Upper lobe of left lung (tissue), 6 donors: ENCODE results near the gene TATDN2. TPM values are rescaled to one million over a fixed set of nuclear protein-coding genes. Genes with fewer than 3 reads are reported as not detected.

Source experiments
- ATAC-seq, 2 donors: fragments of 200-7000 bp; cut with Tn5 transposase; one replicate each; pipeline ENCODE4 v1.9.1; 2022; ENCODE audit warnings: mild to moderate bottlenecking in 2 of 2, moderate library complexity in 2 of 2; ENCODE audit not compliant: low FRiP score in 2 of 2
- DNase-seq, 2 donors: peaks; one replicate each; pipeline ENCODE4 v3.0.0-alpha.2; 2019 to 2020
- H3K27ac ChIP-seq, 4 donors: fragments of 200-600 bp; sonication (generic); one replicate each; pipeline ENCODE4 v1.5.1; 2016 to 2019
- H3K27me3 ChIP-seq, 4 donors: fragments of 200-600 bp; sonication (generic); one replicate each; pipeline ENCODE4 v1.5.1; 2017 to 2019
- H3K36me3 ChIP-seq, 4 donors: fragments of 200-600 bp; sonication (generic); one replicate each; pipeline ENCODE4 v1.5.1; 2016 to 2019
- H3K4me1 ChIP-seq, 4 donors: fragments of 200-600 bp; sonication (generic); one replicate each; pipeline ENCODE4 v1.5.1; 2018 to 2019
- H3K4me3 ChIP-seq, 4 donors: fragments of 200-600 bp; sonication (generic); one replicate each; pipeline ENCODE4 v1.5.1; 2017 to 2019; ENCODE audit warnings: mild to moderate bottlenecking in 2 of 4, moderate library complexity in 1 of 4
- H3K9me3 ChIP-seq, 4 donors: fragments of 200-600 bp; sonication (generic); one replicate each; pipeline ENCODE4 v1.5.1; 2018 to 2019
- EP300 ChIP-seq, 4 donors: sonication (generic); formaldehyde crosslinking; IDR thresholded peaks; one replicate each; pipeline ENCODE4 v1.5.1; 2017; ENCODE audit warnings: antibody characterized with exemption in 4 of 4, control low read depth in 2 of 4
- POLR2A ChIP-seq, 4 donors: fragments of 450-650 bp; IDR thresholded peaks; one replicate each; pipeline ENCODE4 v1.5.1; 2016 to 2017; ENCODE audit warnings: antibody characterized with exemption in 4 of 4, mild to moderate bottlenecking in 2 of 4
- POLR2AphosphoS5 ChIP-seq, 2 donors: sonication (generic); formaldehyde crosslinking; IDR thresholded peaks; one replicate each; pipeline ENCODE4 v1.5.1; 2017; ENCODE audit warnings: antibody characterized with exemption in 2 of 2
- WGBS, 2 donors: methylation state at CpG; one replicate each; pipeline ENCODE4 v1.1.5; 2017 to 2018; 5-methylcytosine and 5-hydroxymethylcytosine counted together
- total RNA-seq, 6 donors: library from RNA; depleted of rRNA in 4 of 6; stranded (reverse); fragments of >200 nt in 4 of 6; gene quantifications; one replicate each; pipeline versions ENCODE4 v1.1.0 to v1.2.1, GENCODE V29; 2016 to 2021
- TF ChIP-seq, protein P1 (sequence below), 6 experiments: fragments of 450-650 bp in 4 of 6; fragments of 200-600 bp in 2 of 6; sonication (generic) in 2 of 6; IDR thresholded peaks; one replicate each; pipeline ENCODE4 v1.5.1; 2016 to 2019; ENCODE audit warnings: antibody characterized with exemption in 6 of 6
- donor health status: DM: no; HTN: no; CAD: no; lungs with moderate emphysema.
- donor health status: DM: no; HTN: yes; CAD: no; lungs with severe emphysema.

TATDN2 gene
- total RNA-seq, 6 donors from 2014 or later, result 20.3 to 34.6 (median 26.0) TPM

DNA sequence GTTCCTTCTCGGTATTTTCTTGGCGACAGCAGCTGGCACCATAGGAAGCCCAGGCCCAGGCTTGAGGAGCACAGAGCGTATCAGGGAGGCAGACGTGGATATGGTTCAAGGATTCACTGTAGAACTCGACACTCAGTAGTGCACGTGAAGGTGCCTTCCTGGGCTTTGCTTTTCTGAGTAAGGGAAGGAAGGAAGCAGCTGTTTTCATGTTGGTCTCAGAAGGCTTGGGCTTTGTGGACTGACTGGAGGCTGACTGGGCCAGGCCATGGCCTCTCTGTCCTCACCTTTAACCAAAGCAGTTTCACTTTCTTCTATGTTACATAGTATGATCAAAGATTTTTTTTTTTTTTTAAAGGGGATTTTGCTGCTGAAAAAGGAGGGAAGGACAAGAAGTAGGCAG is 51.4 kb downstream of the TATDN2 start:
- no peak overlapping the region for H3K27ac ChIP-seq
- 66 to 75% methylated on average over 6 of the region's 6 CpGs for WGBS, 2 donors
- no peak for ATAC-seq
- no peaks in the 10 kb centered on the region for H3K4me1 ChIP-seq
- DNase-seq, result no peak
- no peak for TF ChIP-seq POLR2AphosphoS5 (IDR thresholded peaks at IDR 0.05)
- no peak for TF ChIP-seq POLR2A (IDR thresholded peaks at IDR 0.05)
- TF ChIP-seq, protein P1, sequence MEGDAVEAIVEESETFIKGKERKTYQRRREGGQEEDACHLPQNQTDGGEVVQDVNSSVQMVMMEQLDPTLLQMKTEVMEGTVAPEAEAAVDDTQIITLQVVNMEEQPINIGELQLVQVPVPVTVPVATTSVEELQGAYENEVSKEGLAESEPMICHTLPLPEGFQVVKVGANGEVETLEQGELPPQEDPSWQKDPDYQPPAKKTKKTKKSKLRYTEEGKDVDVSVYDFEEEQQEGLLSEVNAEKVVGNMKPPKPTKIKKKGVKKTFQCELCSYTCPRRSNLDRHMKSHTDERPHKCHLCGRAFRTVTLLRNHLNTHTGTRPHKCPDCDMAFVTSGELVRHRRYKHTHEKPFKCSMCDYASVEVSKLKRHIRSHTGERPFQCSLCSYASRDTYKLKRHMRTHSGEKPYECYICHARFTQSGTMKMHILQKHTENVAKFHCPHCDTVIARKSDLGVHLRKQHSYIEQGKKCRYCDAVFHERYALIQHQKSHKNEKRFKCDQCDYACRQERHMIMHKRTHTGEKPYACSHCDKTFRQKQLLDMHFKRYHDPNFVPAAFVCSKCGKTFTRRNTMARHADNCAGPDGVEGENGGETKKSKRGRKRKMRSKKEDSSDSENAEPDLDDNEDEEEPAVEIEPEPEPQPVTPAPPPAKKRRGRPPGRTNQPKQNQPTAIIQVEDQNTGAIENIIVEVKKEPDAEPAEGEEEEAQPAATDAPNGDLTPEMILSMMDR (IDR thresholded peaks at IDR 0.05), result no peak
- no peak for TF ChIP-seq EP300 (IDR thresholded peaks at IDR 0.05)
- no peak overlapping the region for H3K4me3 ChIP-seq
- H3K27me3 ChIP-seq, result no peaks in the 10 kb centered on the region
- peaks cover 27 to 73% (median 59%) of the 10 kb centered on the region in 4 donors for H3K36me3 ChIP-seq
- no peaks in the 10 kb centered on the region for H3K9me3 ChIP-seq

DNA sequence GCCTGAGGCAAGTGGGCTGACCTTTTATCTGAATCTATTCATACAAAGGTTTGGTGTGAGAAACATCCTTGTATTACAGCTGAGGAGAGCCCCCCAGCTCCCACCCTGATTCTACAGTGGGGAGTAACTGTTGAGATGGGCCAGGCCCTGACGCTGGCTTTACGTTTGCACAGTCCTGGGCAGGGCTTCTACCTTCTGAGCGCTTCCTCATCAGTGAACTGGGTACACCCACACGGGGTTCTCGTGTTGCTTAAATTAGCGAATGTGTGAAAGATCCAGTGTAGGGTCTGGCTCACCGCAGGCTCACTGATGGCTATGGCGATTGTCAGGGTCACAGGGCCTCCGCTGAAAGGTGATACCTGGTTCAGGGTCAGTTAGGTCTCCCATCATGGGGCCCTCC is 51.8 kb downstream of the TATDN2 start:
- Histone ChIP-seq H3K4me3 (no peak overlapping the region), H3K9me3 (no peaks in the 10 kb centered on the region), H3K27me3 (no peaks in the 10 kb centered on the region), H3K36me3 (peaks cover 31 to 77% (median 63%) of the 10 kb centered on the region in 4 donors), H3K27ac (no peak overlapping the region), H3K4me1 (no peaks in the 10 kb centered on the region)
- ATAC-seq, result no peak
- no peak for TF ChIP-seq POLR2A (IDR thresholded peaks at IDR 0.05)
- no peak for TF ChIP-seq EP300 (IDR thresholded peaks at IDR 0.05)
- TF ChIP-seq POLR2AphosphoS5 (IDR thresholded peaks at IDR 0.05), result no peak
- TF ChIP-seq, protein P1 (IDR thresholded peaks at IDR 0.05), result no peak
- no peak for DNase-seq
- WGBS, 2 donors, result 82 to 94% methylated on average over 9 of the region's 9 CpGs

DNA sequence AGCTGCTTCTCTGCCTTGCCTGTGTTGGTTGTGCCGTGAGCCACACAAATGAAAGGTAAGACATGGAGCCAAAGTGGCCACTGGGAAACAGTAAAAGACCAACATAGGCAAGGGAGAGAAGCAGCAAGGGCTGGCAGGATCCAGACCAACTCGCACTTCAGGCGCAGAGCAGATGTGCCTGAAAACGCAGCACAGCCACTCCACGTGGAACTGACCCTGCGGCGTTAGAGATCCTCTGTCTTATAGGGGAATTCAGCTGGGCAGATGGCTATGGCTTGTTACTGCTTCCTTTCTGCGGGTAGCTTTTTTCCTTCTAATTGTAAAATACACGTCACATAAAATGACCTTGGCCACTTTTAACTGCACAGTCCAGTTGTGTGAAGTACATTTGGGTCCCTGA is 54.8 kb downstream of the TATDN2 start:
- Histone ChIP-seq H3K27ac (no peak overlapping the region), H3K36me3 (peaks cover 38 to 94% (median 79%) of the 10 kb centered on the region in 4 donors), H3K9me3 (no peaks in the 10 kb centered on the region), H3K4me1 (no peaks in the 10 kb centered on the region), H3K4me3 (no peak overlapping the region), H3K27me3 (no peaks in the 10 kb centered on the region)
- WGBS, 2 donors, result 92 to 94% methylated on average over 9 of the region's 9 CpGs
- ATAC-seq (no peak), DNase-seq (no peak)
- TF ChIP-seq EP300 (IDR thresholded peaks at IDR 0.05), result no peak
- TF ChIP-seq, protein P1 (IDR thresholded peaks at IDR 0.05), result no peak
- TF ChIP-seq POLR2A (IDR thresholded peaks at IDR 0.05), result no peak
- no peak for TF ChIP-seq POLR2AphosphoS5 (IDR thresholded peaks at IDR 0.05)

DNA sequence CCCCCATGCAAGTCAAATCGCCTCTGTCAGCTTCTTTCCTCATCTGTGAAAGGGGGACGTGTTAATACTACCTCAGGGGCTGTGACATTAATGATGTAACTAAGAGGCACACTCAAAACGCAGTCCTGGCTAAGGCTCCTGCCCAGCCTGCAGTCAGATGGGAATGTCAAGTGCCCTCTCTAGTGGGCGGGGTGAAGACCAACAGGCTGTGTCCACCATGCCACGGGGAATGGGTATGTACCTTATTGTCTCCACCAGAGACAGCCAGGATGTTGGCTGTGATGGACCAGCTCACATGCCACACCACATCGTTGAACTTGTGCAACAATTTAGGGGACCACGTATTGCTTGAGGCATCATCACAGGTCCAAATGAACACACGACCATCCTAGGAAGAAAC is 55.5 kb downstream of the TATDN2 start:
- no peak for ATAC-seq
- peaks cover 38 to 95% (median 78%) of the 10 kb centered on the region in 4 donors for H3K36me3 ChIP-seq

DNA sequence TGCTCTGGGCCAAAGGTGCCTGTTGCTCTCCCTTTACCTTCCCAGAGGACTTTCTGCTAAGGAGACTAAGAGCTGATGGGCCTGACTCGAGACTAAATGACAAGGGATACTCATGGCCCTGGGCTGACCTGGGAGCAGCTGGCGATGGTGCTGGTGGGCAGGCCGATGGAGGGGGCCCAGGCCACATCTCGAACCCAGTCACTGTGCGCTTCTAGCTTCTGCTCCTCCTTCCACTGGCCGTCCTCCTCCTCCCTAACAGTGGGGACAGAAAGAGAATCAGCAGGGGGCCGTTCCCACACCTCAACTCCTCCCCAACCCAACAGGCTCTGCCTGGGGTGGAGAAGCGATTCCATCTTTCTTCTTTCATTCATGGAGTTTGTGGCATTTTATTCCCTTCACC is 56.6 kb downstream of the TATDN2 start:
- H3K27me3 ChIP-seq, result no peaks in the 10 kb centered on the region
- no peak overlapping the region for H3K4me3 ChIP-seq
- H3K9me3 ChIP-seq, result no peaks in the 10 kb centered on the region
- TF ChIP-seq POLR2A (IDR thresholded peaks at IDR 0.05) (no peak), POLR2AphosphoS5 (IDR thresholded peaks at IDR 0.05) (no peak), EP300 (IDR thresholded peaks at IDR 0.05) (no peak)
- TF ChIP-seq, protein P1 (IDR thresholded peaks at IDR 0.05), result no peak
- H3K27ac ChIP-seq, result no peak overlapping the region
- peaks cover 0 to 1% (median under 1%) of the 10 kb centered on the region in 4 donors for H3K4me1 ChIP-seq
- DNase-seq (no peak), ATAC-seq (no peak)
- WGBS, 2 donors, result 94% methylated on average over 8 of the region's 8 CpGs
- H3K36me3 ChIP-seq, result peaks cover 38 to 98% (median 78%) of the 10 kb centered on the region in 4 donors

More for the DNA sequence above, 55.5 kb downstream of the TATDN2 start:
- Histone ChIP-seq H3K27ac (no peak overlapping the region), H3K4me3 (no peak overlapping the region), H3K9me3 (no peaks in the 10 kb centered on the region), H3K27me3 (no peaks in the 10 kb centered on the region), H3K4me1 (no peaks in the 10 kb centered on the region)
- no peak for TF ChIP-seq EP300 (IDR thresholded peaks at IDR 0.05)
- TF ChIP-seq POLR2A (IDR thresholded peaks at IDR 0.05), result no peak
- TF ChIP-seq POLR2AphosphoS5 (IDR thresholded peaks at IDR 0.05), result no peak
- TF ChIP-seq, protein P1 (IDR thresholded peaks at IDR 0.05), result no peak
- WGBS, 2 donors, result 75 to 76% methylated on average over 5 to 8 of the region's 8 CpGs
- no peak for DNase-seq
